Renal cortical epithelial cell (primary cell): ENCODE data around the gene TEAD1. TPM values are rescaled to one million over a fixed set of nuclear protein-coding genes. Genes with fewer than 3 reads are reported as not detected.

Source experiments
- DNase-seq: peaks from one replicate; pipeline ENCODE4 v3.0.0-alpha.2; 2011; ENCODE audit warnings: low read depth
- total RNA-seq: library from RNA; depleted of rRNA; stranded (reverse); fragments of >200 nt; gene quantifications from 2 replicates; pipeline ENCODE4 v1.2.3, GENCODE V29; 2014

TEAD1 gene
- total RNA-seq, 1 donor from 2014 or later: 170 TPM

DNA sequence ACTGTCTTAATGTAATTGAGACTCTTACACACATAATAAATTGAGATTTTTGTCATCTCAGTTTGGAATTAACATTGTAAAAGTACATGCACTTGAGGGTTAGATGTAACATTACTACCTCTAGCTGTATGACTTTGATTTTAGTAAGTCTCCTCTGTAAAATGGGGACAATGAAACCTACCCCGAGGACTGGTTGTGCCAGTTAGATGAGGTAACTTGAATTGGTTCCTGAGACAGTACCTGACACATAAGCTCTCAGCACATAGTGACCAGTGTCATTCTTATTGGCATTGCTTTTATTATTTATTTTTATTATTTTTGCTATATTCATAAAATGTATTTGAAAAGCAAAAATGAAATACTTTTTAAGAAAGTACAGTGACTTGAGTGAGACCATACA, 114.8 kb downstream of the TEAD1 start:
- DNase-seq: no peak

DNA sequence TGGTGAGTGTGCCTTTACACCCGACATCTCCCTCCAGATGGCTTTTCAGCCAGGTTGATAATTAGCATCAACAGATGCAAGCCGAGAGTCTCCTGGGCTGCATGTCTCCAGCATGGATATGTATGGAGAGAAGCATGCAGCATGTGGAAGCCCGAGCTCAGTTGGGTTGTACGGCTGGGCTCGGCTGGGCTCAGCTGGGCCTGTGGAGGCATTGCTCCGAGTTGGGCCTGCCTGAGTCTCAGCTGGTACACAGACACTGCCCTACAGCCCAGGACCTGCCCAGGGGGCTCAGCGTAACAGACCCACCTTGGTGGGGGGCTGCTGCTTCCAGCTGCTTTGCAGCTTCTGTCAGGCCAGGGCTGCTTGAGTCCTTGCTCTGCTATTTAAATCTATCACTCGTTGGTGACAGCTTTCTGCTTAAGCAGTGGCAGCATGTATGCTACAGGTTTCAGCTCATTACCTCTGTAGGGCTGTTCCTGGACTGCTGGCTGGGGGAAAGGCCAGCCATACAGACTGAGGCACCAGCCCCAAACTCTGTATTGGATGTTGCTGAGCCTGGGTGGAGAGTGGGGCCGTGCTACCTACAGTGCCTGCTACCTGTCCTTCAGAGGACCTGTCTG, 115.5 kb downstream of the TEAD1 start:
- no peak for DNase-seq

DNA sequence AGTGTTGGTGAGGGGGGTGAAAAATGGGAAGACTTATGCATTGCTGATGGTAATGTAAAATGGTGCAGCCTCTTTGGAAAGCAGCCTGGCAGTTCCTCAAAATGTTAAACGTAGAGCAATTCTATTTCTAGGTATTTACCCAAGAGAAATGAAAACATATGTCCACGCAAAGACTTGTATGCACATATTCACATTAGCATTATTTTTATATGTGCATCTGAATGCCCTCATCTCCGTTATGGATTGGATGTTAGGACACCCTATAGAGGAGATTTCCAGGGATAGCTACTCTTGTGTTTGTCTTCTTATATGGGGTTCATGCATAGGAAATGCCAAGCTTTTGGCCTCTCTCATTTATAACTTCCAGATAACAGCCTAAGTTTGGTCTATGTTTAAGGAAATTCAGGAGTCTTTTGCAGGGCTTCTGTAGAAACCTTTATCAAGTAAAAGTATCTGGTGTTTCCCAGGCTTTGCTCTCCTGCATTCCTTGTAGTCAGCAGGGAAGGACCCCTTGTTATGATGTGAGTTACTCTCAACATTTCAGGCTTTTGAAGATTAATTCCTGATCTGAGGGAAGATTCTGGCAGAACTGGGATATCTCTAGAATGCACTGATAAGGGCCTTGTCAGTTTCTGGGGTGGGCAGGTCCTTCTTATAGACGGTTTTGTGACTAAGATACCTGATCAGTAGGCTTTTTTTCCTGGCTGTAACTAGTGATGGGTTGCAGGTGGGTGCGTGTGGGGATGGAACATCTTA, 116.8 kb downstream of the TEAD1 start:
- no peak for DNase-seq

DNA sequence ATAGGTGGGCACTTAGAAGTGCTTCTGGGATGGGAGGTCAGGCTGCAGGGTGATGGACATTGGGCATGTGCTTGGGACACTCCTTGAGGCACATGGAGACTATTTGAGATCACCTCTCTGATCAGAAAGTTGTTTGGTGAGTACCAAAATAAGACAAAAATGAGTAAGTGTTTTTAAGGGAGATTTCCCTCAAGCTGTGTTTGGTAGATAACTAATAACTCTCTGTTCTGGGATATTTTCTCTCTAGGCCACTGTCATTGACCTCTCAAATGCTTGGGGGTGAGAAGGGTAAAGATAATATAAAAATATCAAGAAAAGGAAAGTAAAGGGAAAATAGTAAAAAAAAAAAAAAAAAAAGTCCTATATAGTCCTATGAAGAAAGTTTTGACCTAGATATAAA, 117.8 kb downstream of the TEAD1 start:
- no peak for DNase-seq

DNA sequence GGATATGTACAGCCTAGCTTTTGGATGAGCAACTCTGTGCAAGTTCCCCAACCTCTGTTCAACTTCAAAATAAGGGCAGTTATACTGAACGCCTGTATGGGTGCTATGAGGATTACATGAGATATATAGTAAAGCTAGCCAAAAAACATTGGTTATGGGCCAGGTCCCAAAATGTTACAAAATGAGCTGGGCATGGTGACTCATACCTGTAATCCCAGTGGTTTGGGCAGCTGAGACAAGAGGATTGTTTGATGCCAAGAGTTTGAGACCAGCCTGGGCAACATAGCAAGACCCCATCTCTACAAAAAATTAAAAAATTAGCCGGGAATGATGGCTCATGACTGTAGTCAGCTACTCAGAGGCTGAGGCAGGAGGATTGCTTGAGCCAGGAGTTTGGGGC, 118.4 kb downstream of the TEAD1 start:
- DNase-seq: no peak

DNA sequence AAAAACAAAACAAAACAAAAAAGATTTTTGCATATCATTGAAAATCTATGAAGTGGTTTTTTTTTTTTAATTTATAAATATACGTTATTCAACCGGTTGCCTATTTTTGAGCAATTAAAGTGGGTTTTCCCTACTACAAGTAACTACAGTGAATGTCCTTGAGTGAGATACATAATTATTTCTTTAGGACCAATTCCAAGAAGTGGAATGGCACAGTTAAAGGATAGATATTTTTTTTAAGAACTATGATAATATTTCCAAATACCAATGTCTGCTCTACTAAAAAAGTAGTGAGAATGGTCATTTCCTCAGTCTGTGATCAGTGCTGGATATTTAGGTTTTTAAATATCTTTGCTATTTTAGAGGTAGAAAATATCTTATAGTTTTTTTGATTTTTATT, 118.8 kb downstream of the TEAD1 start:
- DNase-seq: no peak

DNA sequence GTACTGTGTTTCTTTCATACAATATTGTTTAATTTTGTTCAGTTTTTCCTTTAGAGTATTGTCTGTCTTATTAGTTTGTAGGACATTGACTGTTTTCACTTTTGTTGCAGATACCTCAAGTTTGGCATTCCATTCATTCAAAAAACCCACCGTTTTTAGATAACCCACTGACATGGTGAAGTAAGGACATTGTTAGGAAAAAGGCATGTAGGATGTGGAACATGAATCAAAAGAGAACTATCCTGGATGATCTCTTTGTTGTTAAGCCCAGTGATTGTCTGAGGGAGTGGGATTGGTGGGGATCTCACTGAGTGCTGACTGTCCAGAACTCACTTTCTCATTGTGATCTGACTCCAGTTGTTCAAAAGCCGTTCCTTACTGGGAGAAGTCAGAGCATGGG, 119.3 kb downstream of the TEAD1 start:
- no peak for DNase-seq

DNA sequence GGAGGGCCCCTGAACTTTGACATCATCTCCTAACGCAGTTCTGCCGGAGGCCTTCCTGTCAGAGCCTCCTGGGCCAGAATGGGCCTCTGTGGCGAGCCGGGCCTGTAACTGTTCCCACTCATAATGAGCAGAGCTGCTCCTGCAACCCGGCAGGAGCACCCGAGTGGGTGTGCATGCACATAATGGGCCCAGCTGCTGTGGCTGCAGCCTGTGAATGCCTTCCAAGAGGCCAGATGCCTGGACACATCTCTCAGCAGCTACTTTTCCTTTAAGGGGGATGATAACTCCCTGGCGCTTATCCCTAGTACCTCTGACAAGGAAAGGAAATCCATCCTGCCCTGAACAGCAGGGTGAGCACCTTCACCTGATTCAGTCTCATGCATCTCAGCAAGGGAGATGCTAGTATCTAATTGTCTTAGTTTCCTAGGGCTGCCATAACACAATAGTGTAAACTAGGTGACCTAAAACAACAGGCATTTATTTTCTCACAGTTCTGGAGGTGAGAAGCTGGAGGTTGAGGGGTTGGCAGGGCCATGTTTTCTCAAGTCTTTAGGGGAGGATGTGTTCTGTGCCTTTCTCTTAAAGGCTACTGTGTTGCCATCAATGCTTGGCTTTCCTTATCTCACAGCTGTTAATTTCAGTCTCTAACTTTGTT, 120.5 kb downstream of the TEAD1 start:
- no peak for DNase-seq

DNA sequence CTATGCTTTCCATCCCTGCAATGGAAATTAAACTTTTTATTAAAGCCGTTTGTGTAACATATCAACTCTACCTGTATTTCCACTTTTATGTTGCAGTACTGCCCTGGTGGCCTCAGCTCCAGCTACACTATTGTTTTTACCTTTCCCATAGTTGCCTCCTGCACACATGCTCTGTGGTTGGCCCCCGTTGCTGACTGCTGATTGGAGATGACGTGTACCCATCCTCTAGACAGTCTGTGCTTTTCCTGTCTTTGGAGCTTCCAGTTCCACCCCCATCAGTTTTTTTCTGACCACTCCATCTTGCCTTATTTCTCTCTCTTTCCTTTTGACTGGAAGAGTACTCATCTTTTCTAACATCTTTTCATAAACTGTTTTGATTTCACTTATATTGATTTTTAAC, 123.8 kb downstream of the TEAD1 start:
- no peak for DNase-seq

DNA sequence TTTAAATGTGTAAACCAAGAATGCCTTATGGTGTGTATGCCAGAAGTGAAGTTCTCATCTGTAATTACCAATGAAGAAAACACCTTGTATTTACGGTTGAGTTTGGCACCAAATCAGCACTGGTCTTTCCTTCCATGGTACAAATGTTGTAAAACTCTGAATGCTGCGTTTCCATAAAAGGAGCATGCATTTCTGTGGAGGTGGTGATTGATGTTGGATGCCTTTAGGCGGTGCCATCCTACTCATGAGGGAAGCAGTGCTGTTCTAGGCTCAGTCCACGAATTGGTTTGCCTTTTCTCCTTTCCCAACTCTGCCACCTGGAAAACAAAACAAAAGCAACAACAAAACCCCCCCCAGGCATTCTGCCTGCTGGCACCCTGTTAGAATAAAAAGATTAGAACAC, 124.4 kb downstream of the TEAD1 start:
- peak; percentile 79 for DNase-seq

DNA sequence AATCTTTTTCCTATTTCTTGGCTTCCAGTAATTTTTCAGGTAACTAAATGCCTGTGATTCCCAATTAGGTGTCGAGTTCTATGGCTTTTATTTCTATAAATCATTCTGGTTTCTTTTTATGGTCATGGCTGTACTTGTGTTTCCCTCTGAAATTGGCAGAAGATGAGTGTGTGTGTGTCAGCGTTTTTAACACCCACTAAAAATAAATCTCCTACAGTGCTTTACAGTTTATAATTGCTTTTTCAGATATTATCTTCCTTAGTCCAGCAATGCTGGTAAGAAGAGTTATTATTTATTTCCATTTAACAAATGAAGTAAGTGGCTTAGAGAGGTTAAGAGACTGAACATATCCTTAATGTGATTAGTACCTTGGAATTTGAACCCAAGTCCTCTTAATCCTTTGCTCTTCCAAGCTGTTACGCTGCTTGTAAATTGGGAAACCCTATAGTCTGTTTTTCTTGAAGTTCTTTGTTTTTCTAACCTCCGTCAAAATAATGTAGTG, 125.2 kb downstream of the TEAD1 start:
- no peak for DNase-seq

DNA sequence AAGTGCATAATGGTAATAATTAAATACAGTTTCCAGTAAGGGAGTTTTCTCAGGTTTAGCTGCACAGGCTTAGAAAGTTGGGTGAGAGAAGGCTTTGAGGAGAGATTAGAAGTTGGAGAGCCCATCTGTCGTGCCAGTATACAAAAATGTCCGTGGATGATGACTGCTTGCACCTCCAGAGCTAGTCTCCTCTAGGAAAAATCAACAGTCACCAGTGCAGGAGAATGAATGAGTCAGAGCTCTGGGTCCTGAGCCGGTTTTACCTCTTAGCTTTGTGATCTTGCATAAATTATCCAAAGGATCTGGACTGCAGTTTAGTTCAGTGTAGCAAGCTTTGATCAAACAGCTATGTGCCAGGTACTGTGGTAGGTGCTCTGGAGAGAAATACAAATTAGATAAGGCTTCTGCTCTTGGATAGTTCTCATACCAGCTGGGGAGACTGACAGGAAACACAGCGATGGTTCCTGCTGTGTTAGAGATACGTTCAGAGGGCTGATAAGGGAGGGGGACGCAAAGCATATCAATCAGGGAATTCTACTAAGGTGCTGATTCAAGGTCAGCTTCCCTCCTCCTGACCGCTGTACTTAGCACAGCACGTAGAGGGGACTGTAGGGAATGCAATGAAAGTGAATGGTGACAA, 125.9 kb downstream of the TEAD1 start:
- DNase-seq: peak; percentile 96

DNA sequence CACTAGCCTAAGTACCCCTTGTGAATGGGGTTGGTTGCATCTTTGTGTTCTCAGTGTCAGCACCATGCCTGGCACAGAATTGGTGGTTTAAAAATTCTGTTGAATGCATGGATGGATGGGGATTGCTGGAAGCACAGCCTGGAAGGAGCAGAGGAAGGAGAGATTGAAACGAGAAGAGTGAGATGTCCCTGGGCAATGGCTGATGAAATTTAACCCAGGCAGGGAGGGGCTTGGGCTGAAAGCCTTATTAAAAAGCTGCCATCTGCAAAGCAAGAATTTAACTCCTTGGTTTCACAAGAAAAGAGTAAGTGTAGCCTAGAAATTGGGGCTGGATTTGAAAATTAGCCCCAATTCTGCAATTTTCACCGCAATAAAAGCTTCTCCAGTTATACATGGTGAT, 126.7 kb downstream of the TEAD1 start:
- no peak for DNase-seq

DNA sequence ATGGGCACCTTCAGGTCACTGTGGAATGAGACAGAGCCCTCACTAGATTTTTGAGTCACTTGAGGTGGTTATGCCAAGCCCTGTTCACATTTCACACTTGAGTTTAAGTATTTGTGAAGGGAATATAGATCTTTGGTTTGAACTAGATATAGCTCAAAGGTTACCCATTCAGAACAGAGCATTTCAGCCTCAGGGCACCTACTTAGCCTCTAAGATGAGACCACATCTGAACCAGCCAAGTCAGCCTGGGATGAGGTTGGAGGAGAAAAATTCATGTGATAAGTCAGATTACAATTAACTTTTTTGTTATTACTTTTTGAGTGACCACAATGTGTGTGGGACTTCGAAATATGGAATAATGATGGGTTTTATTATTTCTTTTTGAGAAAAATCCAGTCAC, 127.8 kb downstream of the TEAD1 start:
- no peak for DNase-seq

DNA sequence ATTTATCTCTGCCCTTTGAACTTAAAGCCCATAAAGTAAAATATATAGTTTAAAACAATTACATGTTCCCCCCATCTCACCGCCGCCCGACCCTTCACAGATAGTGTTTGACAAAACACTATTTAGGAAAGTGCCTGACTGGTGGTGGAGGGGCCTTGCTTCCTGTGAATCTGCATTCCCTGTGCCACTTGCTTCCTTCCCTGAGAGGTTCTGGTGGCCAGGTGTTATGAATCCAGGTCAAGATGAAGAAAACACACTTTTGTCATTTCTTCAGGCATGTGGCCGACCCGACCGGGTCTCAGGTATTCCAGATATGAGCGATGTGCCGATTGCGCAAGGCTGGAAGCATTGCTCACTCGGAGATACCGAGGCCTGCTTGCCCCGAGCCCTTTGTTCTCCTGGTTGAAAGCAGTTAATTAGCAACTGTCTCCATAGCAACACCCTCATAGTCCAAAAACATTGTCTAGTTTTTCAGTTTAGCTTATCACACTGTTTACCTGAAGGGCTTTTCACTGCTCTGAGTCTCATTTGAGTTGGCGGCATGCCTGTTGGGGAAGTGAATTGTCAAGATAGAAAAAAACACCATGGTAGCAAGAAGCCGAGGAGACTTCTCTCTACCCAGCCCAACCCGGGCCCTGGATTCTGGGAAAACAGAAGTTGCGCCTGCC, 128.3 kb downstream of the TEAD1 start:
- peak; percentile 100 for DNase-seq

DNA sequence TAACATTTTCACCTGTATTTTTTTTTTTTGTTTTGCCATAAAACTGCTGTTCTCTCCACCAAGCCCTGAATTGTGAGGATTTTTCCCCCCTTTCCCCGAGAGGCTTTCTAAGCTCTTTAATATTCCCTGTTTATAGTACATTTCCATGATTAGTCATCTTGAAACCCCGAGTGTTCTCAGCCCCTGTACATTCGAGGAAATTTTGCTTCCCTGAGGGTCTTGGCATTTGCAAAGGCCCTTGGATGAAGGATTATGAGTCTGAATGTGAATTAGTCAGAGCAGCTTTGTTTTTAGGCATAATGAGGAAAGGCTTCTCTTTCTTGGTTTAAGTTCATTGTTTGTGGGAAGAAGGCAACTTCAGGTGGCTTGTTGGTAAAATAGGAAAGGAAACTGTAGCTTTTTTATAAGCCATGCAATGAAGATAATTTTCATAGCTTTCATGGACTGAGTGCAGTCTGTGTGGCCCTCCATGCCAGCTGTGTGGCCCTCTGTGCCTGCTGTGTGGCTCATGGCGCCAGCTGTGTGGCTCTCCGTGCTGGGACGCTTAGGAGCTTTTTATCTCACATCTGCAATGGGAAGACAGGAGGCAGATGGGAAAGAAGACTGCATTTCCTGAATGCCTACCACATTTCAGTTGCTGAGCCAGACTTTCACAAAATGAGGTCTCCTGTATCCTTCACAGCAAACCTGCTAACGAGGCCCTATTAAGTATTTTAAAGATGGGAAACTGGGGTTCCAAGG, 129.0 kb downstream of the TEAD1 start:
- DNase-seq: peak; percentile 96

DNA sequence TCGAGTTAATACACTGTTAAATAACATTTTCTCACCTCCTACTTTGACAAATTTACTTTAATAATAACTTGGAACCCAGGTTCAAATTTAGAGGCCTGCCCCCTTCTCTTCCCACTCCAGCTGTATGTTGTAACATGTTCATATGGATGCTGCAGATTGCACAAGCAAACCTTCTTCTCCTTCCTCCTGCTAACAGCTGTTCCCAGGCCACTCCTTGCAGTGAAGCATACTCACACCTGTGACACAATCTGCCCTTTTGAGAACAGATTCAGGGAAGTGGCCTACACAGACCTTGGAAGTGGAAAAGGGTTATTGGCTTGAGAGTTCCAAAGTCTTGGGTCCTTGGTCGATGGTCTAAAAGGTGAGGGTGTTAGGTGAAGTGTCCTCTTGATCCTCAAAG, 131.9 kb downstream of the TEAD1 start:
- peak; percentile 68 for DNase-seq

DNA sequence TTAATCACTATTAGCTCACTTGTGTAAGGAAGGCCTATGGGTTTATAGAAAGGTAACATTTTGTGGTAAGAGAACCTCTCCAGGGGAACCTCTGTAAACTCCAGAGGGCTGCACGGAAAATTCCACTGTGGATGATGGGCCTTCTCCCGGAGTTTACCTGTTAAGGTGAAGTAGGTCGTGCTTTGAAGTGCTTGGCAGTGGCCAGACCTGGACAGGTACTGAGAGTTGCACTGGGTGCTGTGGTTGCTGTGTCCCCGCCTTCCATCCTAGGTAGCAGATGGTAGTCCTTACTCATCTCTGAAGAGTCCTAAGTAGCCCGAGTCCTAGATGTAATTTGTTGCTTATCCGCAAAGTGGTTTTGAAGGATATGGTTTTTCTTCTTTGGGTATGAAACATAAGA, 133.4 kb downstream of the TEAD1 start:
- DNase-seq: no peak

DNA sequence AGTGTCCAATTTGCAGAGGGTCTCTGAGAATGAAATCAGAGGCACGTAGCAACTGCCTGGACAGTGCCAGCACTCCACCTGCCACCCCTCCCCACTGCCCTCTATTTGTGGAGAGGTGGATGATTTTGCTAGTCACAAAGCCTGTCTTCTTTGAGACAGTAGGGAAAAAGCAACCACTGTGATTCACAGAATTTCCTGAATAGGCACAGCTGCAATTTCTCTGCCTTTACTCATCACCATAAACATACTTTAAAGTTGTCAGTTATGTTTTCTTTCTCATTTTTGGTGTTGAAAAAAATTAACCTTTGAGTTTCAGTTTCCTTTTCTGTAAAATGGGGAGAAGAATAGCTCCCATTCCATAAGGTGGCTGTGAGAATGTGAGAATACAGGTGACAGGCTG, 134.3 kb downstream of the TEAD1 start:
- DNase-seq: no peak

DNA sequence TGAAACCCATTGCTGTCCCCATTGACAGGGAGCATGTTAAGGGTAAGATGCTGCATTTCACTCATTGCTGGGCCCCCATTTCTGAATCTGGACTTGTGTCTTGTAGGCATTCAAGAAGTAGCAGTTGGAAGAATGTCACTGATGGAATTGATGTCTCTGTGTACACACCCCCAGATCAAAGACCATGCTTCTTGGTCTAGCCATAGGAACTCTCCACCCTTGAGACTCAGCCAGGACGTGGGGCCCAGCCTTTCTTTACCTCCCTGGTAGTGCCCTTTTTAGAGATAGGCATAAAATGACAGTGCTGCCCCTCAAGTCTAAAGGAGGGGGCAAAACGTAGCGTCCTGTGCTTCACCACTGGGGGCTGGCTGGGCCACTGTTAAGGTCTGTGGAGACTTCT, 135.1 kb downstream of the TEAD1 start:
- DNase-seq: no peak

DNA sequence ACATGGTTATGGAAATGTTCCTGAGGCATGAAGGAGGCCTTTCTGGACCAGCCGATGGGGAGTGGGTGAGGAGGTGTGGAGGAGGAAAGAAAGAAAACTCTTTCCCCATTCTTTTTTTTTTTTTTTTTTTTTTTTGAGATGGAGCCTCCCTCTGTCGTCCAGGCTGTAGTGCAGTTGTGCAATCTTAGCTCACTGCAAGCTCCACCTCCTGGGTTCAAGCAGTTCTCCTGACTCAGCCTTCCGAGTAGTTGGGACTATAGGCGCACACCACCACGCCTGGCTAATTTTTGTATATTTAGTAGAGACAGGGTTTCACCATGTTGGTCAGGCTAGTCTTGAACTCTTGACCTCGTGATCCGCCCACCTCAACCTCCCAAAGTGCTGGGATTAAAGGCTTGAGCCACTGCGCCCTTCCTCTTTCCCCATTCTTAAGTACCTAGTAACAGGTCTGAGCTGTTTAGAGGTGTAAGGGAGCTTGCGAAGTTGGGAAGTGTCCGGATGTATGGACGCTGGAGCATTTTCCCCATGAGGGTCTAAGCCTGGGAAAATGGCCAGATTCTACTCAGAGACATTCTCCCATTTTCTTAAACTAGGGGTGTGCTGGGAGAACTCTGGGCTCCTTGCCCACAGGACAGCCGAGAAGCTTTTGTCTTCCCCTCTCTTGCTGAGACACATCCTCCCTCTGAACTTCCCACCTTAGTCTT, 135.8 kb downstream of the TEAD1 start:
- peak; percentile 85 for DNase-seq
